WTC11 (cell line): Measurements from ENCODE around the gene CROCC2.

Source experiments
- ATF2 ChIP-seq: sonication (generic); formaldehyde crosslinking; IDR thresholded peaks from 2 replicates; pipeline ENCODE4 v1.8.1; 2022; ENCODE audit warnings: low read depth, missing genetic modification reagents, borderline replicate concordance
- CREM ChIP-seq: sonication (generic); formaldehyde crosslinking; IDR thresholded peaks from 2 replicates; pipeline ENCODE4 v1.8.1; 2022; ENCODE audit warnings: mild to moderate bottlenecking, missing genetic modification reagents, moderate library complexity
- CTCF ChIP-seq: fragments of 200-600 bp; IDR thresholded peaks from 2 replicates; pipeline ENCODE4 v1.8.0; 2022; ENCODE audit warnings: antibody characterized with exemption
- JAZF1 ChIP-seq: fragments of 250-450 bp; sonication (Bioruptor Pico); IDR thresholded peaks from 2 replicates; pipeline ENCODE4 v1.9.0; 2021; ENCODE audit warnings: moderate library complexity, mild to moderate bottlenecking, inconsistent platforms
- STAT6 ChIP-seq: sonication (generic); formaldehyde crosslinking; conservative IDR thresholded peaks from 2 replicates; pipeline ENCODE4 v1.8.1; 2023; ENCODE audit warnings: mild to moderate bottlenecking, low read depth, missing genetic modification reagents, moderate library complexity
- ZBTB43 ChIP-seq: sonication (generic); formaldehyde crosslinking; IDR thresholded peaks from 2 replicates; pipeline ENCODE4 v1.8.1; 2023; ENCODE audit warnings: mild to moderate bottlenecking, missing genetic modification reagents

- TF ChIP-seq CTCF: no peak
- TF ChIP-seq ATF2 (CRISPR knock-in tag): no peak
- TF ChIP-seq STAT6 (CRISPR knock-in tag): no peak
- TF ChIP-seq CREM: no peak
- no peak for TF ChIP-seq ZBTB43 (CRISPR knock-in tag)
- no peak for TF ChIP-seq JAZF1 (CRISPR knock-in tag)
Measured at GRCh38 chr2:240959941-240960308, 53.8 kb downstream of the CROCC2 start.
